Mammary epithelial cell (primary cell): Measurements from ENCODE around the gene B4GAT1.
"Not testable (repeated sequence)": the region's sequence is repeated elsewhere in the genome, so short reads cannot be mapped to it uniquely, and the experiment has no call there.

Source experiments
- CTCF ChIP-seq, 2 donors: IDR thresholded peaks in 1 of 2; conservative IDR thresholded peaks in 1 of 2; 2 replicates each; pipeline ENCODE4 v1.5.1; 2011 to 2012; ENCODE audit warnings: inconsistent platforms in 2 of 2, low read length in 2 of 2, mild to moderate bottlenecking in 2 of 2, control low read depth in 1 of 2, low read depth in 1 of 2; ENCODE audit not compliant: insufficient read depth in 1 of 2; ENCODE audit errors: extremely low read depth in 1 of 2
- EZH2 ChIP-seq: IDR thresholded peaks from 2 replicates; pipeline ENCODE4 v1.6.1; 2012; ENCODE audit warnings: low read length, inconsistent platforms, borderline replicate concordance

GRCh38 chr11:66350560-66351235, 3.3 kb upstream of the B4GAT1 start:
- not testable (repeated sequence) for TF ChIP-seq CTCF (conservative IDR thresholded peaks at IDR 0.05 in 1 of 2, IDR thresholded peaks at IDR 0.05 in 1 of 2; ENCODE audit: extremely low read depth in 1 of 2, insufficient read depth in 1 of 2, low read depth in 1 of 2, low read length in 2 of 2); EZH2
